SK-N-SH (cell line): ENCODE results near the gene MT2A. TPM values are rescaled to one million over a fixed set of nuclear protein-coding genes. Genes with fewer than 3 reads are reported as not detected.

ENCODE experiments used
- CTCF ChIA-PET: fragments of 300-600, 350-600 bp; formaldehyde crosslinking; extraction: SDS; loops from one replicate; lab custom pipeline; 2021; lab: Yijun Ruan, JAX
- POLR2A ChIA-PET: fragments of 350-600 bp; sonication (Branson Sonifier 250); formaldehyde crosslinking; extraction: SDS; loops from one replicate; lab custom pipeline; 2020; ENCODE audit warnings: antibody characterized with exemption, inconsistent platforms; lab: Yijun Ruan, JAX
- DNase-seq: peaks from one replicate; pipeline ENCODE4 v3.0.0; 2012
- H2AFZ ChIP-seq: fragments of 200-600 bp; sonication (generic); 2 replicates; pipeline ENCODE4 v1.8.1; 2016; ENCODE audit warnings: antibody characterized with exemption, mild to moderate bottlenecking, low read depth
- H3F3A ChIP-seq: fragments of 200-600 bp; sonication (generic); replicated peaks from 2 replicates; pipeline ENCODE3; 2016; ENCODE audit warnings: antibody characterized with exemption, mild to moderate bottlenecking; ENCODE audit not compliant: insufficient read depth
- H3K27ac ChIP-seq, 2 experiments: fragments of 200-500 bp in 1 of 2; fragments of 200-600 bp in 1 of 2; sonication (Bioruptor generic) in 1 of 2; sonication (generic), shearing (Covaris generic) in 1 of 2; 2 replicates each; pipeline versions ENCODE4 v1.5.1 to v1.6.1; 2014 to 2016; ENCODE audit warnings: low read depth in 2 of 2, inconsistent platforms in 1 of 2, low read length in 1 of 2, mild to moderate bottlenecking in 1 of 2, mixed read lengths in 1 of 2
- H3K27me3 ChIP-seq: fragments of 200-600 bp; sonication (generic), shearing (Covaris generic); 2 replicates; pipeline ENCODE4 v1.6.1; 2016; ENCODE audit warnings: mixed run types; ENCODE audit not compliant: insufficient read depth
- H3K36me3 ChIP-seq, 2 experiments: fragments of 200-500 bp in 1 of 2; fragments of 200-600 bp in 1 of 2; sonication (Bioruptor generic) in 1 of 2; sonication (generic) in 1 of 2; replicated peaks in 1 of 2; 2 replicates each; pipeline versions ENCODE3 to v1.5.1; 2014 to 2016; ENCODE audit warnings: low read length in 1 of 2, mild to moderate bottlenecking in 1 of 2; ENCODE audit not compliant: insufficient read depth in 2 of 2, control insufficient read depth in 1 of 2
- H3K4me1 ChIP-seq, 2 experiments: fragments of 200-500 bp in 1 of 2; fragments of 200-600 bp in 1 of 2; sonication (Bioruptor generic) in 1 of 2; sonication (generic), shearing (Covaris generic) in 1 of 2; 2 replicates each; pipeline versions ENCODE4 v1.5.1 to v1.6.1; 2014 to 2016; ENCODE audit warnings: low read depth in 1 of 2, low read length in 1 of 2, mixed run types in 1 of 2; ENCODE audit not compliant: insufficient read depth in 2 of 2, control insufficient read depth in 1 of 2
- H3K4me2 ChIP-seq: fragments of 200-600 bp; sonication (generic), shearing (Covaris generic); 2 replicates; pipeline ENCODE4 v1.6.1; 2017; ENCODE audit warnings: mixed run types
- H3K4me3 ChIP-seq, 2 experiments: fragments of 200-500 bp in 1 of 2; fragments of 200-600 bp in 1 of 2; sonication (Bioruptor generic) in 1 of 2; sonication (generic), shearing (Covaris generic) in 1 of 2; 2 replicates each; pipeline versions ENCODE4 v1.5.1 to v1.8.1; 2014 to 2016; ENCODE audit warnings: low read depth in 2 of 2, inconsistent platforms in 1 of 2, low read length in 1 of 2, mild to moderate bottlenecking in 1 of 2, mixed read lengths in 1 of 2, moderate library complexity in 1 of 2
- H3K79me2 ChIP-seq: fragments of 200-600 bp; sonication (generic); 2 replicates; pipeline ENCODE4 v1.8.1; 2017; ENCODE audit warnings: mild to moderate bottlenecking; ENCODE audit not compliant: insufficient read depth
- H3K9ac ChIP-seq: fragments of 200-600 bp; sonication (generic); 2 replicates; pipeline ENCODE4 v1.6.1; 2017; ENCODE audit warnings: mixed run types
- H3K9me2 ChIP-seq: fragments of 200-600 bp; sonication (generic); 2 replicates; pipeline ENCODE4 v1.6.1; 2017; ENCODE audit warnings: mixed run types
- H3K9me3 ChIP-seq: fragments of 200-600 bp; sonication (generic); 2 replicates; pipeline ENCODE4 v1.6.1; 2017; ENCODE audit warnings: mixed run types, mild to moderate bottlenecking, moderate library complexity
- H4K20me1 ChIP-seq: fragments of 200-600 bp; sonication (generic); 2 replicates; pipeline ENCODE4 v1.6.1; 2017; ENCODE audit warnings: mild to moderate bottlenecking, mixed run types; ENCODE audit not compliant: insufficient read depth
- EZH2phosphoT487 ChIP-seq: fragments of 200-600 bp; sonication (generic); IDR thresholded peaks from 2 replicates; pipeline ENCODE4 v1.6.1; 2017; ENCODE audit warnings: low read depth, mixed run types, mild to moderate bottlenecking, antibody characterized with exemption, moderate library complexity, borderline replicate concordance
- GABPA ChIP-seq: IDR thresholded peaks from 2 replicates; pipeline ENCODE4 v1.4.0; 2012; ENCODE audit warnings: low read depth, mild to moderate bottlenecking
- GATA2 ChIP-seq: sonication (generic); formaldehyde crosslinking; IDR thresholded peaks from 2 replicates; pipeline ENCODE4 v1.5.0; 2020; ENCODE audit warnings: mild to moderate bottlenecking, missing genetic modification reagents
- IRF3 ChIP-seq: fragments of 150-350 bp; IDR thresholded peaks from 2 replicates; pipeline ENCODE4 v1.6.1; 2016; ENCODE audit warnings: mild to moderate bottlenecking, low read depth, low read length
- JUND ChIP-seq: IDR thresholded peaks from 2 replicates; pipeline ENCODE4 v1.4.0; 2012
- MEF2A ChIP-seq: IDR thresholded peaks from 2 replicates; pipeline ENCODE4 v1.4.0; 2012; ENCODE audit warnings: low read depth, borderline replicate concordance
- MXI1 ChIP-seq: IDR thresholded peaks from 2 replicates; pipeline ENCODE4 v1.6.1; 2012; ENCODE audit warnings: mild to moderate bottlenecking, low read depth, low read length, improper control_type of control experiment
- NFIC ChIP-seq: IDR thresholded peaks from 2 replicates; pipeline ENCODE4 v1.4.0; 2012; ENCODE audit warnings: borderline replicate concordance
- POLR2AphosphoS5 ChIP-seq: IDR thresholded peaks from 2 replicates; pipeline ENCODE4 v1.6.1; 2012; ENCODE audit warnings: low read depth, low read length
- RCOR1 ChIP-seq: fragments of 150-350 bp; IDR thresholded peaks from 2 replicates; pipeline ENCODE4 v1.6.1; 2017; ENCODE audit warnings: antibody characterized with exemption, low read length
- RFX5 ChIP-seq: IDR thresholded peaks from 2 replicates; pipeline ENCODE4 v1.6.1; 2012; ENCODE audit warnings: mild to moderate bottlenecking, improper control_type of control experiment, low read length
- USF1 ChIP-seq: IDR thresholded peaks from 2 replicates; pipeline ENCODE4 v1.4.0; 2012; ENCODE audit warnings: low read depth, borderline replicate concordance
- YY1 ChIP-seq: IDR thresholded peaks from 2 replicates; pipeline ENCODE4 v1.4.0; 2012; ENCODE audit warnings: low read depth, mild to moderate bottlenecking
- WGBS: methylation state at CpG from one replicate; pipeline ENCODE4 v1.1.6; 2017; ENCODE audit warnings: low lambda C conversion rate; 5-methylcytosine and 5-hydroxymethylcytosine counted together
- polyA plus RNA-seq, 3 experiments: library from polyadenylated mRNA; depleted of rRNA; stranded (reverse); fragments of >200 nt; gene quantifications; 2 replicates each; pipeline ENCODE4 v1.2.3, GENCODE V29; 2012
- TF ChIP-seq, protein P1 (sequence below): fragments of 150-350 bp; IDR thresholded peaks from 2 replicates; pipeline ENCODE4 v1.6.1; 2017; ENCODE audit warnings: antibody characterized with exemption, low read length, low read depth, borderline replicate concordance
- TF ChIP-seq, protein P2 (sequence below): IDR thresholded peaks from 2 replicates; pipeline ENCODE4 v1.6.1; 2012; ENCODE audit warnings: mild to moderate bottlenecking, low read depth, low read length, moderate library complexity
- TF ChIP-seq, protein P3 (sequence below): IDR thresholded peaks from 2 replicates; pipeline ENCODE4 v1.4.0; 2012; ENCODE audit warnings: low read depth
- TF ChIP-seq, protein P4 (sequence below): IDR thresholded peaks from 2 replicates; pipeline ENCODE4; 2012
- TF ChIP-seq, protein P5 (sequence below): fragments of 200-600 bp; sonication (generic); IDR thresholded peaks from 2 replicates; pipeline ENCODE4 v1.6.1; 2017; ENCODE audit warnings: antibody characterized with exemption, mild to moderate bottlenecking, moderate library complexity

Gene MT2A
- polyA plus RNA-seq, 1 of the 3 experiments (the other 2 are of a cell fraction), result 133 TPM

GRCh38 chr16:56607109-56607618 is 1.2 kb upstream of the MT2A start (continued):
- no peak for TF ChIP-seq RFX5
- TF ChIP-seq POLR2AphosphoS5, result peak; percentile 52; the same call in 1 of the 2 replicates
- no peak for TF ChIP-seq MXI1
- no peak for TF ChIP-seq IRF3
- TF ChIP-seq, protein P1, sequence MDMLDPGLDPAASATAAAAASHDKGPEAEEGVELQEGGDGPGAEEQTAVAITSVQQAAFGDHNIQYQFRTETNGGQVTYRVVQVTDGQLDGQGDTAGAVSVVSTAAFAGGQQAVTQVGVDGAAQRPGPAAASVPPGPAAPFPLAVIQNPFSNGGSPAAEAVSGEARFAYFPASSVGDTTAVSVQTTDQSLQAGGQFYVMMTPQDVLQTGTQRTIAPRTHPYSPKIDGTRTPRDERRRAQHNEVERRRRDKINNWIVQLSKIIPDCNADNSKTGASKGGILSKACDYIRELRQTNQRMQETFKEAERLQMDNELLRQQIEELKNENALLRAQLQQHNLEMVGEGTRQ, result no peak
- TF ChIP-seq GABPA, result peak; percentile 49
- no peak; the same call in 1 of the 2 replicates for TF ChIP-seq MEF2A
- no peak for TF ChIP-seq RCOR1

DNA sequence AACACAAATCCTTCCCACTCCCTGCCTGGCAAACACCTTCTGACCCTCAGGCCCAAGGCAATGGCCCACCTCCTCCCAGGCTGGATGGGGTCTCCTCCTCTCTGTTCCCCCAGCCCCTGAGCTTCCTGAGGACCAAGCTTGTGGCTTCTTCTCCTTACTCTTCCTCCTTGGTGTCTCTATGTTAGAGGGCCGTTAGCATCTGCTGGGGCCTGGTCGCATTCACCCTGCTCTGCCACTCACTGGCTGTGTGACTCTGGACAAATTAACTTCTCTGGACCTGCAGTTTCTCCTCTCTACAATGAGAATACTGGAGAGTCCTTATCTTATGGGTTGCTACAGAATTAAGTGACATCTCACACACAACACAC is 725 bp upstream of the MT2A start:
- DNase-seq, result no peak
- ChIA-PET POLR2A (no interaction called here), CTCF (interaction anchor here (1.2 to 8.2 kb wide), 3 partner anchors 44 to 182 kb away, joined by 3 to 138 read pairs (median 6); no protein-coding TSS in a partner anchor)
- H3K36me3 ChIP-seq, result no peaks in the 10 kb centered on the region
- H3K27ac ChIP-seq, result peak overlapping the region; percentile 86 to 96
- peak overlapping the region; percentile 90 for H3K9ac ChIP-seq
- peaks cover 56% of the 10 kb centered on the region for H3F3A ChIP-seq
- H4K20me1 ChIP-seq, result no peaks in the 10 kb centered on the region; the same call in 1 of the 2 replicates
- 62% methylated on average over 2 of the region's 2 CpGs for WGBS
- no peaks in the 10 kb centered on the region for H3K9me2 ChIP-seq
- H2AFZ ChIP-seq, result 0 out of 2 replicates have a peak overlapping the region, but pooled peaks have one; percentile 43
- peaks cover 30% of the 10 kb centered on the region for H3K79me2 ChIP-seq
- H3K9me3 ChIP-seq, result no peaks in the 10 kb centered on the region
- H3K4me2 ChIP-seq, result peak overlapping the region; percentile 88
- peaks cover 35 to 46% of the 10 kb centered on the region in 2 experiments; a peak in 3 of 4 replicates for H3K4me1 ChIP-seq
- H3K4me3 ChIP-seq, result peak overlapping the region in 1 of 2 experiments; percentile 13; a peak in 2 of 4 replicates
- no peaks in the 10 kb centered on the region for H3K27me3 ChIP-seq
- TF ChIP-seq, protein P2, sequence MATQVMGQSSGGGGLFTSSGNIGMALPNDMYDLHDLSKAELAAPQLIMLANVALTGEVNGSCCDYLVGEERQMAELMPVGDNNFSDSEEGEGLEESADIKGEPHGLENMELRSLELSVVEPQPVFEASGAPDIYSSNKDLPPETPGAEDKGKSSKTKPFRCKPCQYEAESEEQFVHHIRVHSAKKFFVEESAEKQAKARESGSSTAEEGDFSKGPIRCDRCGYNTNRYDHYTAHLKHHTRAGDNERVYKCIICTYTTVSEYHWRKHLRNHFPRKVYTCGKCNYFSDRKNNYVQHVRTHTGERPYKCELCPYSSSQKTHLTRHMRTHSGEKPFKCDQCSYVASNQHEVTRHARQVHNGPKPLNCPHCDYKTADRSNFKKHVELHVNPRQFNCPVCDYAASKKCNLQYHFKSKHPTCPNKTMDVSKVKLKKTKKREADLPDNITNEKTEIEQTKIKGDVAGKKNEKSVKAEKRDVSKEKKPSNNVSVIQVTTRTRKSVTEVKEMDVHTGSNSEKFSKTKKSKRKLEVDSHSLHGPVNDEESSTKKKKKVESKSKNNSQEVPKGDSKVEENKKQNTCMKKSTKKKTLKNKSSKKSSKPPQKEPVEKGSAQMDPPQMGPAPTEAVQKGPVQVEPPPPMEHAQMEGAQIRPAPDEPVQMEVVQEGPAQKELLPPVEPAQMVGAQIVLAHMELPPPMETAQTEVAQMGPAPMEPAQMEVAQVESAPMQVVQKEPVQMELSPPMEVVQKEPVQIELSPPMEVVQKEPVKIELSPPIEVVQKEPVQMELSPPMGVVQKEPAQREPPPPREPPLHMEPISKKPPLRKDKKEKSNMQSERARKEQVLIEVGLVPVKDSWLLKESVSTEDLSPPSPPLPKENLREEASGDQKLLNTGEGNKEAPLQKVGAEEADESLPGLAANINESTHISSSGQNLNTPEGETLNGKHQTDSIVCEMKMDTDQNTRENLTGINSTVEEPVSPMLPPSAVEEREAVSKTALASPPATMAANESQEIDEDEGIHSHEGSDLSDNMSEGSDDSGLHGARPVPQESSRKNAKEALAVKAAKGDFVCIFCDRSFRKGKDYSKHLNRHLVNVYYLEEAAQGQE, result no peak
- TF ChIP-seq RFX5 (no peak), YY1 (no peak), NFIC (no peak), MXI1 (no peak), USF1 (no peak), EZH2phosphoT487 (no peak), GATA2 (no peak), JUND (no peak)
- TF ChIP-seq, protein P3, sequence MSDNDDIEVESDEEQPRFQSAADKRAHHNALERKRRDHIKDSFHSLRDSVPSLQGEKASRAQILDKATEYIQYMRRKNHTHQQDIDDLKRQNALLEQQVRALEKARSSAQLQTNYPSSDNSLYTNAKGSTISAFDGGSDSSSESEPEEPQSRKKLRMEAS, result no peak
- TF ChIP-seq, protein P1, result no peak
- TF ChIP-seq, protein P4, sequence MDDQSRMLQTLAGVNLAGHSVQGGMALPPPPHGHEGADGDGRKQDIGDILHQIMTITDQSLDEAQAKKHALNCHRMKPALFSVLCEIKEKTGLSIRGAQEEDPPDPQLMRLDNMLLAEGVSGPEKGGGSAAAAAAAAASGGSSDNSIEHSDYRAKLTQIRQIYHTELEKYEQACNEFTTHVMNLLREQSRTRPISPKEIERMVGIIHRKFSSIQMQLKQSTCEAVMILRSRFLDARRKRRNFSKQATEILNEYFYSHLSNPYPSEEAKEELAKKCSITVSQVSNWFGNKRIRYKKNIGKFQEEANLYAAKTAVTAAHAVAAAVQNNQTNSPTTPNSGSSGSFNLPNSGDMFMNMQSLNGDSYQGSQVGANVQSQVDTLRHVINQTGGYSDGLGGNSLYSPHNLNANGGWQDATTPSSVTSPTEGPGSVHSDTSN, result no peak
- TF ChIP-seq, protein P5, sequence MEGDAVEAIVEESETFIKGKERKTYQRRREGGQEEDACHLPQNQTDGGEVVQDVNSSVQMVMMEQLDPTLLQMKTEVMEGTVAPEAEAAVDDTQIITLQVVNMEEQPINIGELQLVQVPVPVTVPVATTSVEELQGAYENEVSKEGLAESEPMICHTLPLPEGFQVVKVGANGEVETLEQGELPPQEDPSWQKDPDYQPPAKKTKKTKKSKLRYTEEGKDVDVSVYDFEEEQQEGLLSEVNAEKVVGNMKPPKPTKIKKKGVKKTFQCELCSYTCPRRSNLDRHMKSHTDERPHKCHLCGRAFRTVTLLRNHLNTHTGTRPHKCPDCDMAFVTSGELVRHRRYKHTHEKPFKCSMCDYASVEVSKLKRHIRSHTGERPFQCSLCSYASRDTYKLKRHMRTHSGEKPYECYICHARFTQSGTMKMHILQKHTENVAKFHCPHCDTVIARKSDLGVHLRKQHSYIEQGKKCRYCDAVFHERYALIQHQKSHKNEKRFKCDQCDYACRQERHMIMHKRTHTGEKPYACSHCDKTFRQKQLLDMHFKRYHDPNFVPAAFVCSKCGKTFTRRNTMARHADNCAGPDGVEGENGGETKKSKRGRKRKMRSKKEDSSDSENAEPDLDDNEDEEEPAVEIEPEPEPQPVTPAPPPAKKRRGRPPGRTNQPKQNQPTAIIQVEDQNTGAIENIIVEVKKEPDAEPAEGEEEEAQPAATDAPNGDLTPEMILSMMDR, result no peak
